Suprapubic skin (tissue), 4 donors: ENCODE results near the gene SKAP2. TPM values are rescaled to one million over a fixed set of nuclear protein-coding genes. Genes with fewer than 3 reads are reported as not detected.

Experiments used
- DNase-seq, 2 donors: peaks; one replicate each; pipeline ENCODE4 v3.0.0-alpha.2; 2019; ENCODE audit warnings: low spot score in 2 of 2
- H3K27ac ChIP-seq: fragments of 200-600 bp; sonication (generic); one replicate; pipeline ENCODE4 v1.5.1; 2019
- H3K27me3 ChIP-seq: fragments of 200-600 bp; sonication (generic); one replicate; pipeline ENCODE4 v1.5.1; 2019
- H3K36me3 ChIP-seq: fragments of 200-600 bp; sonication (generic); one replicate; pipeline ENCODE4 v1.5.1; 2019
- H3K4me1 ChIP-seq: fragments of 200-600 bp; sonication (generic); one replicate; pipeline ENCODE4 v1.5.1; 2019
- H3K4me3 ChIP-seq: fragments of 200-600 bp; sonication (generic); one replicate; pipeline ENCODE4 v1.5.1; 2019; ENCODE audit warnings: mild to moderate bottlenecking
- H3K9me3 ChIP-seq: fragments of 200-600 bp; sonication (generic); one replicate; pipeline ENCODE4 v1.5.1; 2019
- CTCF ChIP-seq, 2 donors: fragments of 200-600 bp in 1 of 2; fragments of 450-650 bp in 1 of 2; sonication (generic) in 1 of 2; IDR thresholded peaks; one replicate each; pipeline ENCODE4 v1.5.1; 2016 to 2019; ENCODE audit warnings: antibody characterized with exemption in 2 of 2, mild to moderate bottlenecking in 1 of 2, moderate library complexity in 1 of 2
- EP300 ChIP-seq: sonication (generic); formaldehyde crosslinking; IDR thresholded peaks from one replicate; pipeline ENCODE4 v1.6.1; 2017; ENCODE audit warnings: antibody characterized with exemption
- POLR2A ChIP-seq, 2 donors: fragments of 450-650 bp; IDR thresholded peaks; one replicate each; pipeline ENCODE4 v1.6.1; 2017; ENCODE audit warnings: antibody characterized with exemption in 2 of 2, mild to moderate bottlenecking in 2 of 2, moderate library complexity in 2 of 2
- POLR2AphosphoS5 ChIP-seq, 3 donors: sonication (generic); formaldehyde crosslinking; IDR thresholded peaks; one replicate each; pipeline ENCODE4 v1.6.1; 2017; ENCODE audit warnings: antibody characterized with exemption in 3 of 3
- WGBS: methylation state at CpG from one replicate; pipeline ENCODE4 v1.1.5; 2018; 5-methylcytosine and 5-hydroxymethylcytosine counted together
- total RNA-seq, 4 donors: library from RNA; depleted of rRNA; stranded (reverse); fragments of >200 nt; gene quantifications; one replicate each; pipeline ENCODE4 v1.1.0, GENCODE V29; 2016

The SKAP2 gene
- total RNA-seq, 4 donors from 2014 or later, result 21.3 to 34.4 (median 23.9) TPM

GRCh38 chr7:26625286-26625685, 239.1 kb downstream of the SKAP2 start:
- no peak for TF ChIP-seq POLR2A (IDR thresholded peaks at IDR 0.05)
- H3K36me3 ChIP-seq, result no peaks in the 10 kb centered on the region
- no peaks in the 10 kb centered on the region for H3K27me3 ChIP-seq
- no peak for DNase-seq
- H3K27ac ChIP-seq, result no peak overlapping the region
- no peaks in the 10 kb centered on the region for H3K9me3 ChIP-seq
- 93% methylated on average over 3 of the region's 4 CpGs for WGBS
- H3K4me3 ChIP-seq, result no peak overlapping the region
- no peaks in the 10 kb centered on the region for H3K4me1 ChIP-seq

- H3K9me3 ChIP-seq, result no peaks in the 10 kb centered on the region
- DNase-seq, result no peak
- H3K4me1 ChIP-seq, result no peaks in the 10 kb centered on the region
These were observed 239.6 kb downstream of the SKAP2 start for GRCh38 chr7:26624839-26625238.

GRCh38 chr7:26624431-26624830, 240.0 kb downstream of the SKAP2 start:
- H3K27ac ChIP-seq, result no peak overlapping the region
- no peaks in the 10 kb centered on the region for H3K27me3 ChIP-seq
- H3K9me3 ChIP-seq, result no peaks in the 10 kb centered on the region
- H3K4me1 ChIP-seq, result no peaks in the 10 kb centered on the region
- no peak for DNase-seq
- WGBS, result 72% methylated on average over 5 of the region's 5 CpGs
- H3K36me3 ChIP-seq, result no peaks in the 10 kb centered on the region
- no peak overlapping the region for H3K4me3 ChIP-seq
- no peak for TF ChIP-seq EP300
- TF ChIP-seq POLR2A (IDR thresholded peaks at IDR 0.05), result no peak
- TF ChIP-seq CTCF (IDR thresholded peaks at IDR 0.05), result no peak
- no peak for TF ChIP-seq POLR2AphosphoS5 (IDR thresholded peaks at IDR 0.05)

More at GRCh38 chr7:26624839-26625238, 239.6 kb downstream of the SKAP2 start:
- no peak for TF ChIP-seq EP300
- no peak for TF ChIP-seq CTCF (IDR thresholded peaks at IDR 0.05)
- TF ChIP-seq POLR2AphosphoS5 (IDR thresholded peaks at IDR 0.05), result no peak
- TF ChIP-seq POLR2A (IDR thresholded peaks at IDR 0.05), result no peak
- 90% methylated on average over 12 of the region's 12 CpGs for WGBS
- H3K36me3 ChIP-seq, result no peaks in the 10 kb centered on the region
- H3K4me3 ChIP-seq, result no peak overlapping the region
- H3K27me3 ChIP-seq, result no peaks in the 10 kb centered on the region
- no peak overlapping the region for H3K27ac ChIP-seq

- Histone ChIP-seq H3K27ac (no peak overlapping the region), H3K27me3 (no peaks in the 10 kb centered on the region), H3K4me3 (no peak overlapping the region), H3K4me1 (no peaks in the 10 kb centered on the region), H3K36me3 (no peaks in the 10 kb centered on the region), H3K9me3 (no peaks in the 10 kb centered on the region)
- no peak for TF ChIP-seq POLR2A (IDR thresholded peaks at IDR 0.05)
- TF ChIP-seq POLR2AphosphoS5 (IDR thresholded peaks at IDR 0.05), result no peak
- no peak for TF ChIP-seq EP300
- TF ChIP-seq CTCF (IDR thresholded peaks at IDR 0.05), result no peak
- WGBS, result 87% methylated on average over 11 of the region's 12 CpGs
- no peak for DNase-seq
These were observed 244.0 kb downstream of the SKAP2 start for GRCh38 chr7:26620352-26620751.

GRCh38 chr7:26619348-26619984, 244.9 kb downstream of the SKAP2 start:
- no peak for TF ChIP-seq POLR2AphosphoS5 (IDR thresholded peaks at IDR 0.05)
- no peak for TF ChIP-seq EP300
- no peak for TF ChIP-seq CTCF (IDR thresholded peaks at IDR 0.05)
- TF ChIP-seq POLR2A (IDR thresholded peaks at IDR 0.05), result no peak
- no peaks in the 10 kb centered on the region for H3K36me3 ChIP-seq
- 95% methylated on average over 4 of the region's 4 CpGs for whole genome bisulfite sequencing
- no peak overlapping the region for H3K4me3 ChIP-seq
- no peaks in the 10 kb centered on the region for H3K4me1 ChIP-seq
- DNase-seq, result no peak
- H3K27ac ChIP-seq, result no peak overlapping the region
- H3K9me3 ChIP-seq, result no peaks in the 10 kb centered on the region
- no peaks in the 10 kb centered on the region for H3K27me3 ChIP-seq

GRCh38 chr7:26618898-26619297, 245.5 kb downstream of the SKAP2 start:
- no peak overlapping the region for H3K4me3 ChIP-seq
- 80% methylated on average over 8 of the region's 8 CpGs for WGBS
- TF ChIP-seq POLR2A (IDR thresholded peaks at IDR 0.05) (no peak), CTCF (IDR thresholded peaks at IDR 0.05) (no peak), POLR2AphosphoS5 (IDR thresholded peaks at IDR 0.05) (no peak), EP300 (no peak)
- no peak overlapping the region for H3K27ac ChIP-seq
- H3K9me3 ChIP-seq, result no peaks in the 10 kb centered on the region
- DNase-seq, result no peak
- H3K36me3 ChIP-seq, result no peaks in the 10 kb centered on the region
- H3K4me1 ChIP-seq, result no peaks in the 10 kb centered on the region
- H3K27me3 ChIP-seq, result no peaks in the 10 kb centered on the region
